ENCODE results near the gene WSB1.
"Not testable (repeated sequence)": the region's sequence is repeated elsewhere in the genome, so short reads cannot be mapped to it uniquely, and the experiment has no call there.

WSB1 gene

GRCh38 chr17:27315796-27316465, 22.0 kb downstream of the WSB1 start:
- DNase-seq (ENCODE audit: low read depth in 3 of 3), result no peak

GRCh38 chr17:27318228-27318627, 24.3 kb downstream of the WSB1 start:
- no peak for DNase-seq (ENCODE audit: low read depth in 3 of 3)

GRCh38 chr17:27318633-27319032, 24.7 kb downstream of the WSB1 start:
- DNase-seq (ENCODE audit: low read depth in 3 of 3), result no peak

GRCh38 chr17:27319541-27320221, 25.8 kb downstream of the WSB1 start:
- no peak for DNase-seq (ENCODE audit: low read depth in 3 of 3)

- DNase-seq (ENCODE audit: low read depth in 3 of 3), result no peak
Measured at GRCh38 chr17:27320222-27320560, 26.3 kb downstream of the WSB1 start.

- no peak for DNase-seq (ENCODE audit: low read depth in 3 of 3)
Measured at GRCh38 chr17:27321372-27321771, 27.5 kb downstream of the WSB1 start.

GRCh38 chr17:27322026-27322425, 28.1 kb downstream of the WSB1 start:
- no peak for DNase-seq (ENCODE audit: low read depth in 3 of 3)

- DNase-seq (ENCODE audit: low read depth in 3 of 3), result no peak
Measured at GRCh38 chr17:27322690-27323508, 29.0 kb downstream of the WSB1 start.

GRCh38 chr17:27323538-27324215, 29.8 kb downstream of the WSB1 start:
- DNase-seq (ENCODE audit: low read depth in 3 of 3), result no peak

GRCh38 chr17:27324771-27325339, 30.9 kb downstream of the WSB1 start:
- DNase-seq (ENCODE audit: low read depth in 3 of 3), result no peak

GRCh38 chr17:27326051-27326450, 32.1 kb downstream of the WSB1 start:
- DNase-seq (ENCODE audit: low read depth in 3 of 3), result no peak

- DNase-seq (ENCODE audit: low read depth in 3 of 3), result no peak
Measured at GRCh38 chr17:27326585-27326984, 32.7 kb downstream of the WSB1 start.

- DNase-seq (ENCODE audit: low read depth in 3 of 3), result no peak
Measured at GRCh38 chr17:27327397-27327796, 33.5 kb downstream of the WSB1 start.

- no peak for DNase-seq (ENCODE audit: low read depth in 3 of 3)
Measured at GRCh38 chr17:27327871-27328270, 34.0 kb downstream of the WSB1 start.

GRCh38 chr17:27328686-27329085, 34.8 kb downstream of the WSB1 start:
- not testable (repeated sequence) for DNase-seq (ENCODE audit: low read depth in 3 of 3)

GRCh38 chr17:27329146-27329805, 35.4 kb downstream of the WSB1 start:
- DNase-seq (ENCODE audit: low read depth in 3 of 3), result no peak

GRCh38 chr17:27332047-27332393, 38.1 kb downstream of the WSB1 start:
- no peak for DNase-seq (ENCODE audit: low read depth in 3 of 3)

GRCh38 chr17:27332485-27333409, 38.8 kb downstream of the WSB1 start:
- DNase-seq (ENCODE audit: low read depth in 3 of 3), result peak; percentile 72 to 91 (median 74)

- DNase-seq (ENCODE audit: low read depth in 3 of 3), result peak in 1 of 3 experiments; percentile 23
Measured at GRCh38 chr17:27333410-27333980, 39.6 kb downstream of the WSB1 start.

GRCh38 chr17:27336184-27336583, 42.3 kb downstream of the WSB1 start:
- DNase-seq (ENCODE audit: low read depth in 3 of 3), result no peak

Data from stimulated activated CD4-positive, alpha-beta T cell treated with anti-CD3 and anti-CD28 coated beads, TNF-alpha, amount 100 ng/mL, for 24 hours (primary cell).